Coronary artery (tissue), 2 donors: ENCODE measurements around the gene RAB20.
"Not testable (repeated sequence)": the region's sequence is repeated elsewhere in the genome, so short reads cannot be mapped to it uniquely, and the experiment has no call there.

Experiments
- DNase-seq: peaks from one replicate; pipeline ENCODE4 v3.0.0-alpha.2; 2017; ENCODE audit warnings: low spot score
- H3K27ac ChIP-seq, 2 donors: fragments of 200-600 bp; sonication (generic); one replicate each; pipeline ENCODE4 v1.5.1; 2016 to 2019
- H3K4me3 ChIP-seq: fragments of 200-600 bp; sonication (generic); 2 replicates; pipeline ENCODE4 v1.5.1; 2016; ENCODE audit warnings: mild to moderate bottlenecking, moderate library complexity
- TF ChIP-seq, protein P1 (sequence below): fragments of 200-600 bp; sonication (generic); IDR thresholded peaks from one replicate; pipeline ENCODE4 v1.5.1; 2019; ENCODE audit warnings: antibody characterized with exemption

RAB20 gene

GRCh38 chr13:110575322-110576069 lies 14.0 kb upstream of the RAB20 start:
- no peak overlapping the region for H3K4me3 ChIP-seq
- TF ChIP-seq, protein P1, sequence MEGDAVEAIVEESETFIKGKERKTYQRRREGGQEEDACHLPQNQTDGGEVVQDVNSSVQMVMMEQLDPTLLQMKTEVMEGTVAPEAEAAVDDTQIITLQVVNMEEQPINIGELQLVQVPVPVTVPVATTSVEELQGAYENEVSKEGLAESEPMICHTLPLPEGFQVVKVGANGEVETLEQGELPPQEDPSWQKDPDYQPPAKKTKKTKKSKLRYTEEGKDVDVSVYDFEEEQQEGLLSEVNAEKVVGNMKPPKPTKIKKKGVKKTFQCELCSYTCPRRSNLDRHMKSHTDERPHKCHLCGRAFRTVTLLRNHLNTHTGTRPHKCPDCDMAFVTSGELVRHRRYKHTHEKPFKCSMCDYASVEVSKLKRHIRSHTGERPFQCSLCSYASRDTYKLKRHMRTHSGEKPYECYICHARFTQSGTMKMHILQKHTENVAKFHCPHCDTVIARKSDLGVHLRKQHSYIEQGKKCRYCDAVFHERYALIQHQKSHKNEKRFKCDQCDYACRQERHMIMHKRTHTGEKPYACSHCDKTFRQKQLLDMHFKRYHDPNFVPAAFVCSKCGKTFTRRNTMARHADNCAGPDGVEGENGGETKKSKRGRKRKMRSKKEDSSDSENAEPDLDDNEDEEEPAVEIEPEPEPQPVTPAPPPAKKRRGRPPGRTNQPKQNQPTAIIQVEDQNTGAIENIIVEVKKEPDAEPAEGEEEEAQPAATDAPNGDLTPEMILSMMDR = no peak
- H3K27ac ChIP-seq = no peak overlapping the region
- DNase-seq = no peak

GRCh38 chr13:110574161-110574560 lies 12.6 kb upstream of the RAB20 start:
- TF ChIP-seq, protein P1 = no peak
- no peak for DNase-seq
- H3K27ac ChIP-seq = no peak overlapping the region
- H3K4me3 ChIP-seq = no peak overlapping the region

DNA sequence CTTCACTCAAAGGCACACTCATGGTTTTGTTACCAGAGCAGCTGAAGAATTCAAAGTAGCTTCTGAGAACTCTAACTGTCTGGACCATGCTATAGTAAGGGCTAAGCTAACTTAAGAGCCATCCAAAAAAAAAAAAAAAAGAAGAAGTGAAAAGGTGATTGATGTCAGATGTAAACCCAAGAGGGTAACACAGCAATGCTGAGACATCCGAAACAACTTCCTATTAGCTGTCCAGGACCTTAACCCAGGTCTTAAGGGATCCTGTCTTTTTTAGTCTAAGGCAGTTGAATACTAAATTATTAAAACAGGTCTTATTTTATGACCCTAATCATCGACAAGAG lies 11.2 kb upstream of the RAB20 start:
- TF ChIP-seq, protein P1 = no peak
- Histone ChIP-seq H3K27ac (no peak overlapping the region), H3K4me3 (no peak overlapping the region)
- DNase-seq = no peak

DNA sequence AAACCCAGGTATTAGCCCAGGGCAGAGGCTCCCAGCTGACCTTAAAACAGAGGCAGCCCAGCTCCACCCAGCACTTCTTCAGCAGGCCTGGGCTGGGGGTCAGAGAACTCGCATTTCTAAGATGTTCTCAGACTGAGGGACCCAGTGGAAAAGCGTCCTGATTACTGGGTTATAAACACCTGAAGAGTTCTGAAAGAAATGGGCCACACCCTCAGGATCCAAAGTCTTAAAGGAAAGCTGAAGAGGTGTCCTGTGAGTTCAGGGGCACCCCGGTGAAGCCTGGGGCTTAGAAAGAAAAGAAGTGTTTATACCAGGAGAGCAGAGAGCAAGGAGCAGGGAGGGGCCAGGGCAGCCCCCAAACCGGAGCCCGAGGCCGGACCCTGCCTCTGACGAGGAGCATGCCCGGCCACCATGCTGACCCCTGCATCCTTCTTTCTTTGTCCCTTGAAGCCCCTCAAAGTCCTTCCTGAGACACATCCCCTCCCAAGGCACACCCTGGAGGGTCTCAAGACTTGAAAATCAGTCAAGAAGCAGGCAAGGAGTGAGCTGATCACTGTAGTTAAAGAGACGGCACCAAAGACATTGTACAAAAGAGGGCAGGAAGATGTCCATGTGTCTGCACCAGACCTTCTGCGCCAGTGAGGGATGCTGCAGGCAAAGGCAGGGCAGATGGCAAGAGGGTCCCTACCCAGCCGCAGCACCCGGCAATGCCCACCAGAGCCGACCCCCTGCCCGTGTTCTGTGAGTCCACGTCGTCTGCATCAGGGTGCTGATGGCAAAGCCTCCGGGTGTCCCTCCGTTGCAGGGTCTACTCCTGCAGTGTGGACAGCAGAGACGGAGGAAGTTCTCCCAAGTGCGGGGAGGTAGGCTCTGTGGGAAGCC lies 10.6 kb upstream of the RAB20 start:
- TF ChIP-seq, protein P1 = no peak
- H3K27ac ChIP-seq = no peak overlapping the region
- H3K4me3 ChIP-seq = no peak overlapping the region
- no peak for DNase-seq

DNA sequence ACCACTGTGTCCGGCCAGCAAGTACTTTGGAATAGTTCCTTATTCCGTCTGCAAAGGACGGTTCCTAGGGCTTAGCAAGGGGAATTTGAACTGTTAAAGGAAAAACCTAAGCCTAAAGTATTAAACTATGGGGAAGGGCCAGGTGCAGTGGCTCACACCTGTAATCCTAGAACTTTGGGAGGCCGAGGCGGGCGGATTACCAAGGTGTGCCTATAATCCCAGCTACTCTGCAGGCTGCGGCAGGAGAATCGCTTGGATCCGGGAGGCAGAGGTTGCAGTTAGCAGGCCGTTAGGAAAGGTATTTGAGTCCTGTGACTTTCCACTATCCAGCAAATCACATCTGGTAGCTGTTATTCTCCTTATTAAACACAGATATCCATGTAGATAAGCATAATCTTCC lies 9.4 kb upstream of the RAB20 start:
- TF ChIP-seq, protein P1 = no peak
- no peak overlapping the region for H3K27ac ChIP-seq
- no peak for DNase-seq

GRCh38 chr13:110569962-110570361 lies 8.4 kb upstream of the RAB20 start:
- not testable (repeated sequence) for DNase-seq, H3K27ac ChIP-seq

More for the DNA sequence above, 9.4 kb upstream of the RAB20 start:
- no peak overlapping the region for H3K4me3 ChIP-seq

GRCh38 chr13:110568612-110569011 lies 7.1 kb upstream of the RAB20 start:
- Histone ChIP-seq H3K27ac (no peak overlapping the region), H3K4me3 (no peak overlapping the region)
- TF ChIP-seq, protein P1 = no peak
- DNase-seq = no peak

More at GRCh38 chr13:110569962-110570361, 8.4 kb upstream of the RAB20 start:
- H3K4me3 ChIP-seq = not testable (repeated sequence)
